Measurements from ENCODE around the gene MYO1A.

DNA sequence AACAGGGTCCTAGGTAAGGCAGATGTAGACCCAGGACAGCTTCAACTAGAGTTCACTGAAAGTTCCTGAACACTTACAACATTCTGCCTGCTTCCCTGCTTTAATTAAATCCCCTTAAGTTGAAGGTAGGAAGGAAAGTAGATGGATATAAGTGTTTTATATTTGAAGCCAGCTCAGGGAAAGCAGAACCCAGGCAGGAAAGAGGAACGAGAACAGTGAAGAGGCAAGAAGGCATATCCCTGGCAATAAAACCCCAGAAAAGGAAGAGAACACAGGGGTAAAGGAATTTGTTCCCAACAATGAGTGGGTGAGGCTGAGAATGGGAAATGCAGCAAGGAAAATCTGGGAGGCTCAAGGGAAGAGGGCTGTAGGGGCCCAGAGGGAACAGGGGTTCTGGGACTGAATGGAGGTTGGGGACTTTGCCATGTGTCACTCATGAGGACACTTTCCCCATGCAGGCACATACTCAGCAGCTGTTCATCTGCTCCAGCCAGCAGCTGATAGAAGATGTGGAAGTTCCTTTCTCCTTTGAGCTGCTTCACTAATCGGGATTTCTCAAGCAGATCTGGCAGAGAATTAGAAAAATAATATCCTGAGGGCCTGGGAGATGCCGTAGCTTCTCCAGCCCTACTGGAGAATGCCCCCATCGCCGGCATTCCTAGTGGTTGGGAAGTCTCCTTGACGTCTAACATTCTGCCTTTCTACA is 3.7 kb downstream of the MYO1A start:
- TF ChIP-seq CTCF (IDR thresholded peaks at IDR 0.05 in 2 of 3, conservative IDR thresholded peaks at IDR 0.05 in 1 of 3; ENCODE audit: control insufficient read depth in 2 of 3, extremely low read depth in 1 of 3, insufficient read depth in 1 of 3, low read depth in 3 of 3, low read length in 3 of 3) (no peak), KDM1A (IDR thresholded peaks at IDR 0.05; ENCODE audit: borderline replicate concordance) (no peak), SPI1 (IDR thresholded peaks at IDR 0.05; ENCODE audit: borderline replicate concordance, insufficient read depth, low read depth, low read length) (no peak), ATF3 (IDR thresholded peaks at IDR 0.05; ENCODE audit: borderline replicate concordance, extremely low read depth, low read depth, low read length) (no peak), STAT1 (conservative IDR thresholded peaks at IDR 0.05) (no peak), EZH2 (IDR thresholded peaks at IDR 0.05; ENCODE audit: borderline replicate concordance, control insufficient read depth, low read depth, low read length) (no peak)
- TF ChIP-seq, protein P1, sequence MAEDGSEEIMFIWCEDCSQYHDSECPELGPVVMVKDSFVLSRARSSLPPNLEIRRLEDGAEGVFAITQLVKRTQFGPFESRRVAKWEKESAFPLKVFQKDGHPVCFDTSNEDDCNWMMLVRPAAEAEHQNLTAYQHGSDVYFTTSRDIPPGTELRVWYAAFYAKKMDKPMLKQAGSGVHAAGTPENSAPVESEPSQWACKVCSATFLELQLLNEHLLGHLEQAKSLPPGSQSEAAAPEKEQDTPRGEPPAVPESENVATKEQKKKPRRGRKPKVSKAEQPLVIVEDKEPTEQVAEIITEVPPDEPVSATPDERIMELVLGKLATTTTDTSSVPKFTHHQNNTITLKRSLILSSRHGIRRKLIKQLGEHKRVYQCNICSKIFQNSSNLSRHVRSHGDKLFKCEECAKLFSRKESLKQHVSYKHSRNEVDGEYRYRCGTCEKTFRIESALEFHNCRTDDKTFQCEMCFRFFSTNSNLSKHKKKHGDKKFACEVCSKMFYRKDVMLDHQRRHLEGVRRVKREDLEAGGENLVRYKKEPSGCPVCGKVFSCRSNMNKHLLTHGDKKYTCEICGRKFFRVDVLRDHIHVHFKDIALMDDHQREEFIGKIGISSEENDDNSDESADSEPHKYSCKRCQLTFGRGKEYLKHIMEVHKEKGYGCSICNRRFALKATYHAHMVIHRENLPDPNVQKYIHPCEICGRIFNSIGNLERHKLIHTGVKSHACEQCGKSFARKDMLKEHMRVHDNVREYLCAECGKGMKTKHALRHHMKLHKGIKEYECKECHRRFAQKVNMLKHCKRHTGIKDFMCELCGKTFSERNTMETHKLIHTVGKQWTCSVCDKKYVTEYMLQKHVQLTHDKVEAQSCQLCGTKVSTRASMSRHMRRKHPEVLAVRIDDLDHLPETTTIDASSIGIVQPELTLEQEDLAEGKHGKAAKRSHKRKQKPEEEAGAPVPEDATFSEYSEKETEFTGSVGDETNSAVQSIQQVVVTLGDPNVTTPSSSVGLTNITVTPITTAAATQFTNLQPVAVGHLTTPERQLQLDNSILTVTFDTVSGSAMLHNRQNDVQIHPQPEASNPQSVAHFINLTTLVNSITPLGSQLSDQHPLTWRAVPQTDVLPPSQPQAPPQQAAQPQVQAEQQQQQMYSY (CRISPR knock-in tag; IDR thresholded peaks at IDR 0.05): no peak

Measured in GM12878 (cell line).